GM19238 (cell line): ENCODE measurements around the gene MZT2A.
"Not testable (repeated sequence)": the region's sequence is repeated elsewhere in the genome, so short reads cannot be mapped to it uniquely, and the experiment has no call there.

Source experiments
- DNase-seq: peaks from one replicate; pipeline ENCODE4 v3.0.0; 2011; ENCODE audit warnings: low spot score; ENCODE audit not compliant: insufficient read length

Gene MZT2A

GRCh38 chr2:131492418-131493198 lies 411 bp upstream of the MZT2A start:
- DNase-seq = peak; percentile 93

GRCh38 chr2:131491469-131491836 lies 744 bp downstream of the MZT2A start:
- DNase-seq = not testable (repeated sequence)

- DNase-seq = not testable (repeated sequence)
These were observed 1.4 kb downstream of the MZT2A start for GRCh38 chr2:131490616-131491468.

DNA sequence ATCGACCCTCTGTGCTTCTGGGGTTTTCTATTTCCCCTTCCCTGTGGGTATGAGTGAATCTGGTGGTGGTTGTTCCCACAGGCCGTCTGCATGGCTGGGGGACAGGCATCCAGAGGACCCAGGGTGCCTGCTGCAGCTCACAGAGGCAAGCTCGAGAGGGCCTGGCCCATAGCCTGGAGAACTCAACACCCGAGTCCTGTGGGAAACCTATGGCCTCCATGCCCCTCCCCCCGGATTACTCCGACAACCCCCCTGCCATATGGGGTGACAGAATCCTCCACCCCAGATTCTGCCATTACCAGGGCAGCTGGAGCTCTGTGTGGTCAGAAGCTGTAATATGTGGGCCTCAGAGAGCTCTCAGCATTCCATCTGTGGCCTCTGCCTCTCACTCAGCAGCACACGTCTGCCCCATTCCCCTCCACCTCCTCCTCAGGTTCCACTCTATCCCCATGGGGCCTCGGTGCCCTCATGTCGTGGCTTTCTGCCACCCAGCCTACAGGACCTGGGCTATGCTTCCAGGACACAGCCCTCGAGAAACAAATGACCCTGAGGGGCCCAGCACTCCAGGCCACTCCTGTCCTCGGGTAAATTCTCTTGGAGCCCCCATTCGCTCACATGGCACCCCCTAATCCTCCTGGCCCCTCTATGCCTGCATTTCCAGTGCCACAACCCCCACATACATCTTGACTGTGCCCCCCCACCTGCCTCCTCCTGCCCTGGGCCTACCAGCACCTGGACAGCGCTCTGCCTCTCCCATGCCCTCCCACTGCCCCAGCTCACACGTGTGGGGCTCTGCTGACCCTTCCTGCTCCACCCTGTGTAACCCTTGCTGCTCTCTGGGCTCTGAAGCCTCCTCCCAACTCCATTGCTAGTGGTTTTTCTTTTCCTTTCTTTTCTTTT lies 3.6 kb downstream of the MZT2A start:
- no peak for DNase-seq

- not testable (repeated sequence) for DNase-seq
These were observed 5.8 kb downstream of the MZT2A start for GRCh38 chr2:131486201-131486902.

GRCh38 chr2:131484906-131485460 lies 7.2 kb downstream of the MZT2A start:
- not testable (repeated sequence) for DNase-seq

- DNase-seq = not testable (repeated sequence)
These were observed 8.0 kb downstream of the MZT2A start for GRCh38 chr2:131483981-131484820.

DNA sequence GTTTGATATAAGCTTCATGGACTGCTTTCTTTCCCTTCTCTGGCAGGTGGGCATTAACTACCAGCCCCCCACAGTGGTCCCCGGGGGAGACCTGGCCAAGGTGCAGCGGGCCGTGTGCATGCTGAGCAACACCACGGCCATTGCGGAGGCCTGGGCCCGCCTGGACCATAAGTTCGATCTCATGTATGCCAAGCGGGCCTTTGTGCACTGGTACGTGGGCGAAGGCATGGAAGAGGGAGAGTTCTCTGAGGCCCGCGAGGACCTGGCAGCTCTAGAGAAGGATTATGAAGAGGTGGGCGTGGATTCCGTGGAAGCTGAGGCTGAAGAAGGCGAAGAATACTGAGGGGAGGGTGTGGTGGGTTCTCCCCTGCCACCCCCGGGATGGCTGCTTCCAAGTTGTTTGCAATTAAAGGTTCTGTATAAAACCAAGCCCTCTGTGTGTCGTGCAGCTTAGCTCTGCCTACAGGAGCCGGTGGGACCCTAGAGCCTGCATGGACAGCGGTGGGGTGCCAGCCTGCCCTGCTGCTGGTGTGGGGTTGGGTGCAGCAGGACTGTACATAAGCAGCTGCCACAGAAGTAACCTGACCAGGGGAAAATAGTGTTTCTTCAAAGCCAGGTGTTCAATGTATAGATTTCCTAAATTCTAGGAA lies 9.6 kb downstream of the MZT2A start:
- not testable (repeated sequence) for DNase-seq

- not testable (repeated sequence) for DNase-seq
These were observed 11.8 kb downstream of the MZT2A start for GRCh38 chr2:131480351-131480750.

DNA sequence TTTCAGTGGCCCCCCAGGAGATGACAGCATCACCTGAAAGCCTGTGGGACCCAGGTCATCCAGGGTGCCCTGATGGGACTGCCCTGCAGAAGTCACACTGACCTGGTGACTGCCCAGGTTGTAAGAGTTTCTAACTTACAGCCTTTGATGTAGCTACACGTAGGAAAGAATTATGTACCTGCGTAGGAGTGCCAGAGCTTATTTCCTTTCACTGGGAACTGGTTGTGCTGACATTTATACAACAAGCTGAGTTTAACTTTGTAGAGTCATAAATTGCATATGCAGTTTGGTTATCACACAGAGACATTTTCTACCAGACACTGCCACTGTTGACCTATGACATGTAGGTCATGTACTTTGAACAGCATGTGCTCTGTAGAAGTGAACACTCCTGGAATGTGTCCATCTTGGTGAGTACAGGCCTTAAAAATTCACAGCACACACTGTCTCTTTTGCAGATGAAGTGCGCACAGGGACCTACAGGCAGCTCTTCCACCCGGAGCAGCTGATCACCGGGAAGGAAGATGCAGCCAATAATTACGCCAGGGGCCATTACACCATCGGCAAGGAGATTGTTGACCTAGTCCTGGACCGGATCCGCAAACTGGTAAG lies 13.2 kb downstream of the MZT2A start:
- DNase-seq = not testable (repeated sequence)

DNA sequence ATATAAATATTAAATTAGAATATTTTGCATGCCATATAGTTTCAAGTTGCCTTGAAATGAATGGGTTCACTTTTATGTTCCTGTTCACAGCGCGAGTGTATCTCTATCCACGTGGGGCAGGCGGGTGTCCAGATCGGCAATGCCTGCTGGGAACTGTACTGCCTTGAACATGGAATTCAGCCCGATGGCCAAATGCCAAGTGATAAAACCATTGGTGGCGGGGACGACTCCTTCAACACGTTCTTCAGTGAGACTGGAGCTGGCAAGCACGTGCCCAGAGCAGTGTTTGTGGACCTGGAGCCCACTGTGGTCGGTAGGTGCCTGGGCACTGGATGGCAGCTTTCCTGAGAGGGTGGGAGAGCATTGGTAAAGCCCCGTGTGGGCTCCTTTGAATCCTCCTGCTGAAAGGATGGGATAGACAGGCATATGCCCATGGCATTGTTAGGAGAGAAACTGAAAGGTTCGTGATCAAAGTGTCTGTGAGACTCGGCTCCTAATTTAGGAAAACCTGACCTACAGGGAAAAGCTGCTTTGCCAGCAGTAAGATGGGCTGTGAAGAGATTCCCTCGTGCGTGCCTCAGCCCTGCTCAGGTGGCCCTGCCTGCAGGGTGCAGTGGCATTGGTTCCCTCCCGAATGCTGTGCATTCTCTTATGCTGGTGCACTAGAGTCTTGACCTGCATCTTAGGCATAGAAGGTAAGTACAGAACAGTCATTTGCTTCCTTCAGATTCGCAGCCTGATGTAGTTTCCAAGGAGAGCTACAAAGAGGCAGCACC lies 13.9 kb downstream of the MZT2A start:
- DNase-seq = not testable (repeated sequence)

DNA sequence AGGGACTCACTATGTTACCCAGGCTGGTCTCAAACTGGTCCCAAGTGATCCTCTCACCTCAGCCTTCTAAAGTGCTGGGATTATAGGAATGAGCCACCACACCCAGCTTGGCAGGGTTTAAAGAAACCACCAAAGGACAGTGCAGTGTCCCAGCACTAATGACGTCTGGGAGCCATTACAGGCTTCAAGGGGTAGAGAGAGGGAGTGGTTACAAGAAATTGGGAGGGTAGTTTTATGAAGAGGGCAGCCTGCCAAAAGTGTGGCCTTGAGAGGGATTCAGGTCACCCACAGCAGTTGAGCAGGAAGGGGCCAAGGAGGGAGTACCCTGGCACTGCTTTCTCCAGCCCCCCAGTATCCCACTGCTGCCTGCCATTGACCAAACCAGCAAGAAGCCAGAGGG lies 15.0 kb downstream of the MZT2A start:
- not testable (repeated sequence) for DNase-seq

DNA sequence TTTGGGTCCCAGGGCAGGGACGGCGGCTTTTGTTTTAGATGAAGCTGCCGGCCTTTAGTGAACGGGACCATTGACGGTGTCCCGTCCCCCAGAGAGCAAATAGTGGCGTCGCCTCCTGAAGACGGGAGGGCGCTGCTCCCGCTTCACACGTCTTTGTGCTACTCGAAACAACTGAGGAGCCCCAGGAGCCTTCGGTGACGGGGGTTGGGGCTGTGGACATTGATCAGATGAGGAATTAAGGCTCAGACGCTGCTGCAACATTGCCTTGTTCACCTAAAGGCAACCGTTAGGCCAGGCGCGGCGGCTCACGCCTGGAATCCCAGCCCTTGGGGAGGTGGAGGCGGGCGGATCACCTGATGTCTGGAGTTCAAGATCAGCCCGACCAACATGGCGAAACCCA lies 15.8 kb downstream of the MZT2A start:
- DNase-seq = not testable (repeated sequence)

GRCh38 chr2:131475831-131476230 lies 16.4 kb downstream of the MZT2A start, which contains the start of gene TUBA3D:
Gene TUBA3D, plus strand, starts transcription at chr2:131476119. Its CDS starts 81 bp downstream, at chr2:131476200.
- DNase-seq = no peak

- not testable (repeated sequence) for DNase-seq
These were observed 18.9 kb downstream of the MZT2A start for GRCh38 chr2:131473266-131473665.

GRCh38 chr2:131471624-131472023 lies 20.6 kb downstream of the MZT2A start:
- not testable (repeated sequence) for DNase-seq

DNA sequence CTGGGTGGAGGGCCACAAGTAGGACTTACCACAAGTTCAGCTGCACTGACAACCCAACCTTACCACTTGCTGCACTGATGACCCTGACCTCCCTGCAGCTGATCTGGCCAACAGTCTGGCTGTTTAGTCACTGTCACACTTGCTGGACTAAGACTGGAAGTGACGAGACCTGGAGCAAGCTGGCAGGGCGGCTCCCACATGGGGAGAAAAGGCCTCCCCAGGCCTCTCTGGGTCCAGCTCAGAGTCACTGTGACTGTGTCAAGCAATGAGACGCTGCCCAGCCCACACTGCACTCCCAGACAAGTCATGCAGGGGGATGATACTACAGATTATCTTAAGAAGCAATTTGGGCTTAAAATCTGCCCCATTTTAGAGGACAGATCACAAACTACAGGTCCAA lies 21.3 kb downstream of the MZT2A start:
- not testable (repeated sequence) for DNase-seq

- DNase-seq = not testable (repeated sequence)
These were observed 24.5 kb downstream of the MZT2A start for GRCh38 chr2:131467722-131468121.
